Aorta (tissue), 5 donors: Measurements from ENCODE around the gene APH1A. TPM values are rescaled to one million over a fixed set of nuclear protein-coding genes. Genes with fewer than 3 reads are reported as not detected.
"Not testable (repeated sequence)": the region's sequence is repeated elsewhere in the genome, so short reads cannot be mapped to it uniquely, and the experiment has no call there.

ENCODE experiments used
- ATAC-seq: fragments of 200-7000 bp; cut with Tn5 transposase; one replicate; pipeline ENCODE4 v1.9.1; 2022; ENCODE audit warnings: moderate library complexity; ENCODE audit not compliant: low FRiP score
- DNase-seq, 2 donors: peaks; one replicate each; pipeline ENCODE4 v3.0.0-alpha.2; 2020
- H3K27ac ChIP-seq, 2 donors: one replicate each; pipeline ENCODE4 v1.5.1; 2013; ENCODE audit warnings: low read length in 2 of 2, mild to moderate bottlenecking in 2 of 2, moderate library complexity in 2 of 2, control low read depth in 1 of 2, inconsistent platforms in 1 of 2, low read depth in 1 of 2
- H3K27me3 ChIP-seq, 2 donors: one replicate each; pipeline ENCODE4 v1.6.1; 2013; ENCODE audit warnings: control low read depth in 1 of 2, low read length in 1 of 2, mild to moderate bottlenecking in 1 of 2, moderate library complexity in 1 of 2; ENCODE audit not compliant: insufficient read depth in 2 of 2, control insufficient read depth in 1 of 2
- H3K36me3 ChIP-seq, 2 donors: one replicate each; pipeline ENCODE4 v1.6.1; 2013; ENCODE audit warnings: control low read depth in 1 of 2, low read length in 1 of 2, mild to moderate bottlenecking in 1 of 2; ENCODE audit not compliant: insufficient read depth in 2 of 2, control insufficient read depth in 1 of 2
- H3K4me1 ChIP-seq, 2 donors: one replicate each; pipeline ENCODE4 v1.6.1; 2013; ENCODE audit warnings: low read length in 2 of 2, control low read depth in 1 of 2, mild to moderate bottlenecking in 1 of 2, moderate library complexity in 1 of 2; ENCODE audit not compliant: insufficient read depth in 2 of 2, control insufficient read depth in 1 of 2
- H3K4me3 ChIP-seq, 2 donors: one replicate each; pipeline ENCODE4 v1.5.1; 2013; ENCODE audit warnings: low read length in 2 of 2, control low read depth in 1 of 2, mild to moderate bottlenecking in 1 of 2
- H3K9me3 ChIP-seq: one replicate; pipeline ENCODE4 v1.6.1; 2013; ENCODE audit warnings: mild to moderate bottlenecking, low read length; ENCODE audit not compliant: control insufficient read depth
- WGBS, 2 donors: extraction: QIAGEN DNeasy Blood & Tissue Kit; methylation state at CpG; one replicate each; pipeline ENCODE4 v1.1.7; 2013; 5-methylcytosine and 5-hydroxymethylcytosine counted together
- intact Hi-C, 2 donors: fragments of 100-400 bp; cut with DNase I; formaldehyde crosslinking; loops; one replicate each; pipeline versions ENCODE4 v1.14.2 to v1.15.0; 2022
- long read RNA-seq, 2 donors: library from polyadenylated mRNA; unstranded; transcript quantifications; one replicate each; pipeline ENCODE4 v2.0.0, GENCODE V29; 2020 to 2021
- polyA plus RNA-seq, 2 donors: library from polyadenylated mRNA; stranded (reverse); fragments of 200-250 nt; gene quantifications; one replicate each; pipeline ENCODE4 v1.2.3, GENCODE V29; 2013
- total RNA-seq, 2 donors: library from RNA; stranded (reverse); fragmentation: NEBNext Ultra II Directional; extraction: Animal tissue kit (Norgen Biotek cat#: 25700); gene quantifications; one replicate each; pipeline ENCODE4 v1.2.1, GENCODE V29; 2021
- donor health status: healthy with polysubstance abuse.
- donor health status: Bipolar disorder and iron deficiency.
- donor health status: DM: no; HTN: no; CAD: no.
- donor health status: DM: no; HTN: no; CAD: no.
- donor health status: DM: yes; HTN: yes; CAD: no.

Gene APH1A
- 10 to 100 TPM; 69.9 to 82.9 TPM for total RNA-seq
- 10 to 100 TPM; 67.8 to 75.8 TPM for polyA plus RNA-seq
- long read RNA-seq, donor 1, transcript APH1A-203 (7 exons, 1,713 nt): minor isoform, 10 of 39 reads
- long read RNA-seq, donor 1, transcript APH1A-202 (6 exons, 2,353 nt): major isoform, 24 of 39 reads
- long read RNA-seq, donor 1, partial matches to known transcripts: 2 of 39 reads
- long read RNA-seq, donor 1, other reads (novel, unspliced or antisense): 2 of 39 reads
- long read RNA-seq, donor 2, transcript APH1A-203 (7 exons, 1,713 nt): major isoform, 5 of 10 reads
- long read RNA-seq, donor 2, partial matches to known transcripts: 0 of 10 reads
- long read RNA-seq, donor 2, other reads (novel, unspliced or antisense): 2 of 10 reads

DNA sequence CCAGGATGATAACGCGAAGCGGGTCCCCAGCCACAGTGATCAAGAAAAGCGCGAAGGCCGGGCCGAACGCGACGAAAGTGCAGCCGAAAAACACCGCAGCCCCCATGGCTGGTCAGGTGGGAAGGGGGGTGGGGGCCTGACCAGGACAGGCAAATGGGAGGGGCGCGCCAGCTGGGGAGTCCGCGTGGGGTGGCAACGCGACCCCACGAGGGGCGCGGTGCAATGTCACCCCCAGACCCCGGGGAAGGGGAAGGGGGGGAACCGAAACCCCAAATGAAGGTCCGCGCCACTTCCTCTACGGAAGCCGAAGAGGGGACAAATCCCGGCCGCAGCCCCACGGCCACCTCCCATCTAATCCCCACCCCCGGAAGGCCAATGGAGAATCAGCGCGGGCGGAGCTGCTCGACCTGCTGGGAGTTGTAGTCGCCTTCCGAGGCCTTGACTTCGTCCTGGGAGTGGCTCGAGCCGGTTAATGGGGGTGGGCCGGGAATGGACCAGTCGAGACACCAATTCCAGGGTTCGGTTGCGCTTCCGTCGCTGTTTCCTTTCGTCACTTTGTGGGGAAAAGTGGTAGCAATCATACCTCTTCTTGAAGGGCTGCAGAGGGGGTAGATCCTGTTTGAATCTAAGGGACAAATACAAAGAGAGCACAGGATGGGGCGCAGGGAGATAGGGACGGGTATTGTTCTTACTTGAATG lies at the start of gene APH1A:
TSS of gene APH1A (minus strand) at position 312 of the 699 bp plus-strand sequence. CDS start at position 106, 206 bp downstream.
- H3K27me3 ChIP-seq: no peaks in the 10 kb centered on the region
- peak; percentile 98 to 99 for DNase-seq
- H3K9me3 ChIP-seq: no peaks in the 10 kb centered on the region
- WGBS, 2 donors: 1 to 2% methylated on average over 45 to 49 of the region's 49 CpGs
- H3K4me3 ChIP-seq: peak within 1 kb of the TSS; percentile 73 to 94
- intact Hi-C loops: no loop called here
- peaks cover 0 to 5% of the 10 kb centered on the region in 2 donors for H3K36me3 ChIP-seq
- peak; percentile 98 for ATAC-seq
- H3K4me1 ChIP-seq: peaks cover 0 to 4% of the 10 kb centered on the region in 2 donors
- peak within 1 kb of the TSS in 1 of 2 donors; percentile 55 for H3K27ac ChIP-seq

DNA sequence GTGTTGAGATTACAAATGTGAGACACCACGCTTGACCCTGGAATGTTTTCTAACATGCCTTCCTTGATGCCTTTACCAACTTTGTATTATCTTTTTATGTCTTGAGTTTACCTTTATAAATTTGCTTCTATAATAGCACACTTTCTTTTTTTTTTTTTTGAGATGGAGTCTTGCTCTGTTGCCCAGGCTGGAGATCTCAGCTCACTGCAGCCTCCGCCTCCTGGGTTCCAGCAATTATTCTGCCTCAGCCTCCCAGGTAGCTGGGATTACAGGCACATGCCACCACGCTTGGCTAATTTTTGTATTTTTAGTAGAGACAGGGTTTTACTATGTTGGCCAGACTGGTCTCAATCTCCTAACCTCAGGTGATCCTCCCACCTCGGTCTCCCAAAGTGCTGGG lies 45.9 kb upstream of the APH1A start:
- not testable (repeated sequence) for H3K9me3 ChIP-seq, H3K4me1 ChIP-seq, ATAC-seq, H3K4me3 ChIP-seq, H3K27ac ChIP-seq, H3K36me3 ChIP-seq, H3K27me3 ChIP-seq
- DNase-seq: peak in 1 of 2 donors; percentile 4
- WGBS, 2 donors: 90 to 92% methylated on average over 4 of the region's 4 CpGs
- intact Hi-C loops: loop anchor here in 1 of 2 donors (5.0 kb wide), 1 partner anchor 32 kb away; the partner anchor contains the start of gene CIART

DNA sequence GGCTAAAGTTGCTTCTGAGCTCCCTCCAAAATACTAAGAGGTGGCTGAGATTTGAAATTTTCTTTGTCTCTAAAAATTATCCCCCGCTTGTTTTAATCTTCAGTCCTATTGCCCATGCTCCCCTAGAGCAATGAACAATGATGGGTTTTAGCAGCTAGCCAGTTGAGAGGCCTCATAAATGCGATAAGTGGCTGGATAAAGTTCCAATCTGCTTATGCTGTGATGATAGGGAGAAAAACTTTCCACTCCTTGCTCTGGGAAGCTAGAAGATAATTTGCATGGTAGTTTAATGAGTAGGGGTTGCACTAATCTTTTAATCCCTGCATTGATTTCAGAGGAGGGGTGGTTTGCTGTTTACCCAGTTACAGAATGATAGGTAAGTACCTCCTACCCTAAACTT lies 42.9 kb upstream of the APH1A start:
- WGBS, 2 donors: 82 to 93% methylated on average over 2 of the region's 2 CpGs
- no peak overlapping the region for H3K27ac ChIP-seq
- no peaks in the 10 kb centered on the region for H3K27me3 ChIP-seq
- peaks cover 0 to 5% of the 10 kb centered on the region in 2 donors for H3K36me3 ChIP-seq
- DNase-seq: no peak
- no peaks in the 10 kb centered on the region for H3K4me1 ChIP-seq
- H3K4me3 ChIP-seq: no peak overlapping the region
- no peaks in the 10 kb centered on the region for H3K9me3 ChIP-seq
- intact Hi-C loops: no loop called here
- no peak for ATAC-seq

DNA sequence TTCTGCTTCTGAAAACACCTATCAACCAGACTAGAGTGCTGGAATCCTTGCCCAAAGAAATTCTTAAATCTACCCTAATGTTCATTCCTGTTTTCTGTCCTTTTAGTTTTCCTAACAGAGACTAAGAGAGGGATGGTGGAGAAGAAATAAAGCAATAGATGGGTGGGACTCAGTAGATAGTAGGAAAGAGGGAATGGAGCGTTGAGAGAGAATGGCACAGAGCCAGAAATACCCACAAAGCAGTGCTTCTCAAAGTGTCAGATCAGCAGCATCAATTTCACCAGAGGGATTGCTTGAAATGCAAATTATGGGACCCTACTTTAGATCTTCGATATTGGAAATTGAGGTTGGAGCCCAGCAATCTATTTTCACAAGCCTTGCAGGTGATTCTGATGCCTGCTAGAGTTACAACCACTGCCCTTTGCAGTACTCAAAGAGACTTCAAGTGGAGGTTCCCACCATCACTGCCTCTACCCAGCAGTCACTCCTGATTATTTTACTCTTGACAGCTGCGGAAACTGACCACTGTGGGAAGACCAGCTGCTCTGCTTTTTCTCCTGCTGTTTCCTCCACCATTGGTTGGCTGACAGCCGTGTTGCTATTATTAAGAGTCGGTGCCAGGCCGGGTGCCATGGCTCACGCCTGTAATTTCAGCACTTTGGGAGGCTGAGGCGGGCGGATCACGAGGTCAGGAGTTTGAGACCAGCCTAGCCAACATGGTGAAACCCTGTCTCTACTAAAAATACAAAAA lies 41.1 kb upstream of the APH1A start:
- H3K4me1 ChIP-seq: no peaks in the 10 kb centered on the region
- no peaks in the 10 kb centered on the region for H3K9me3 ChIP-seq
- WGBS, 2 donors: 54 to 57% methylated on average over 10 of the region's 10 CpGs
- intact Hi-C loops: no loop called here
- DNase-seq (peak in 1 of 2 donors; percentile 17), ATAC-seq (no peak)
- H3K27me3 ChIP-seq: no peaks in the 10 kb centered on the region
- peaks cover 0 to 5% of the 10 kb centered on the region in 2 donors for H3K36me3 ChIP-seq
- no peak overlapping the region for H3K27ac ChIP-seq
- no peak overlapping the region for H3K4me3 ChIP-seq

DNA sequence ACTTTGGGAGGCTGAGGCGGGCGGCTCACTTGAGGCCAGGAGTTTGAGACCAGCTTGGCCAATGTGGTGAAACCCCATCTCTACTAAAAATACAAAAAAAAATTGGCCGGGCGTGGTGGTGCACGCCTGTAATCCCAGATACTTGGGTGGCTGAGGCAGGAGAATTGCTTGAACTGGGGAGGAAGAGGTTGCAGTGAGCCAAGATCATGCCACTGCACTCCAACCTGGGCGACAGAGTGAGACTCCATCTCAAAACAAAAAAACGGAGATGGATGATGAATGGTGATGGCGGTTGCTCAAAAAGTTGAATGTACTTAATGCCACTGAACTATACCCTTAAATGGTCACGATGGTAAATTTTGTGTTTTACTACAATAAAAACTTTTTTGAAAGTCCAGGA lies 39.8 kb upstream of the APH1A start:
- H3K4me1 ChIP-seq, ATAC-seq, H3K27me3 ChIP-seq, H3K4me3 ChIP-seq, H3K36me3 ChIP-seq, intact Hi-C loops, DNase-seq, H3K27ac ChIP-seq, H3K9me3 ChIP-seq: not testable (repeated sequence)
- 87 to 91% methylated on average over 7 to 9 of the region's 9 CpGs for WGBS, 2 donors

- no peak for ATAC-seq
- Histone ChIP-seq H3K9me3 (no peaks in the 10 kb centered on the region), H3K27me3 (no peaks in the 10 kb centered on the region), H3K27ac (no peak overlapping the region), H3K4me3 (no peak overlapping the region), H3K4me1 (no peaks in the 10 kb centered on the region), H3K36me3 (peaks cover under 1 to 1% of the 10 kb centered on the region in 2 donors)
- 81 to 85% methylated on average over 2 of the region's 2 CpGs for WGBS, 2 donors
- intact Hi-C loops: no loop called here
- DNase-seq: no peak
Observed at GRCh38 chr1:150302902-150303301, 34.1 kb upstream of the APH1A start.

- Histone ChIP-seq H3K27ac (no peak overlapping the region), H3K9me3 (no peaks in the 10 kb centered on the region), H3K36me3 (peaks cover 0 to 1% of the 10 kb centered on the region in 2 donors), H3K4me1 (no peaks in the 10 kb centered on the region), H3K27me3 (no peaks in the 10 kb centered on the region), H3K4me3 (no peak overlapping the region)
- WGBS, 2 donors: 81 to 83% methylated on average over 6 of the region's 6 CpGs
- ATAC-seq: no peak
- intact Hi-C loops: no loop called here
- no peak for DNase-seq
Observed at GRCh38 chr1:150302338-150302737, 33.5 kb upstream of the APH1A start.

GRCh38 chr1:150299716-150300115 lies 30.9 kb upstream of the APH1A start:
- intact Hi-C loops: no loop called here
- no peaks in the 10 kb centered on the region for H3K9me3 ChIP-seq
- ATAC-seq (no peak), DNase-seq (no peak)
- no peak overlapping the region for H3K4me3 ChIP-seq
- H3K4me1 ChIP-seq: no peaks in the 10 kb centered on the region
- peaks cover 0 to 1% of the 10 kb centered on the region in 2 donors for H3K36me3 ChIP-seq
- H3K27me3 ChIP-seq: no peaks in the 10 kb centered on the region
- 94 to 95% methylated on average over 3 of the region's 3 CpGs for WGBS, 2 donors
- no peak overlapping the region for H3K27ac ChIP-seq
